Kidney glomerular epithelial cell (primary cell): Measurements from ENCODE around the gene NADK2.
"Not testable (repeated sequence)": the region's sequence is repeated elsewhere in the genome, so short reads cannot be mapped to it uniquely, and the experiment has no call there.

Source experiments
- DNase-seq: peaks from one replicate; lab custom pipeline; 2025; lab: John Stamatoyannopoulos, UW

NADK2 gene, protein sequence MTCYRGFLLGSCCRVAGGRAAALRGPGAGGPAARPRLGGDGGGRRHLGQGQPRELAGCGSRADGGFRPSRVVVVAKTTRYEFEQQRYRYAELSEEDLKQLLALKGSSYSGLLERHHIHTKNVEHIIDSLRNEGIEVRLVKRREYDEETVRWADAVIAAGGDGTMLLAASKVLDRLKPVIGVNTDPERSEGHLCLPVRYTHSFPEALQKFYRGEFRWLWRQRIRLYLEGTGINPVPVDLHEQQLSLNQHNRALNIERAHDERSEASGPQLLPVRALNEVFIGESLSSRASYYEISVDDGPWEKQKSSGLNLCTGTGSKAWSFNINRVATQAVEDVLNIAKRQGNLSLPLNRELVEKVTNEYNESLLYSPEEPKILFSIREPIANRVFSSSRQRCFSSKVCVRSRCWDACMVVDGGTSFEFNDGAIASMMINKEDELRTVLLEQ

GRCh38 chr5:36241631-36242533 lies at the start of gene NADK2:
TSS of gene NADK2 (minus strand) at chr5:36241925. CDS start at chr5:36241798, 127 bp downstream.
- peak; percentile 95 for DNase-seq

- no peak for DNase-seq
These were observed 44.3 kb upstream of the NADK2 start for GRCh38 chr5:36285837-36286615.

DNA sequence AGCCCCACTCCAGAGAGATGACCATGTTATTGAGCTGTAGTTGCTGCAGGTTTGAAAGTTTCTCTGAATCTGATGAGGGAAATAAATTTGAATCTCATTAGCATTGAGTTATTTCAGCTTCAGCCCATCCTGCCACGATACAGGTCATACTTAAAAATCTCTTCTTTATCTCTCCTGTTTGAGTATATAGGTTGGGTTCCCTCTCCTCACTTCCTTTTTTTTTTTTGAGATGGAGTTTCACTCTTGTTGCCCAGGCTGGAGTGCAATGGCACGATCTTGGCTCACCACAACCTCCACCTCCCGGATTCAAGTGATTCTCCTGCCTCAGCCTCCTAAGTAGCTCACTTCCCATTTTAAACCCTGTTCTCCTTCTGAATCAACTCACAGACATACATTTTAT lies 42.0 kb upstream of the NADK2 start:
- DNase-seq: not testable (repeated sequence)

GRCh38 chr5:36281626-36282025 lies 39.9 kb upstream of the NADK2 start:
- no peak for DNase-seq

DNA sequence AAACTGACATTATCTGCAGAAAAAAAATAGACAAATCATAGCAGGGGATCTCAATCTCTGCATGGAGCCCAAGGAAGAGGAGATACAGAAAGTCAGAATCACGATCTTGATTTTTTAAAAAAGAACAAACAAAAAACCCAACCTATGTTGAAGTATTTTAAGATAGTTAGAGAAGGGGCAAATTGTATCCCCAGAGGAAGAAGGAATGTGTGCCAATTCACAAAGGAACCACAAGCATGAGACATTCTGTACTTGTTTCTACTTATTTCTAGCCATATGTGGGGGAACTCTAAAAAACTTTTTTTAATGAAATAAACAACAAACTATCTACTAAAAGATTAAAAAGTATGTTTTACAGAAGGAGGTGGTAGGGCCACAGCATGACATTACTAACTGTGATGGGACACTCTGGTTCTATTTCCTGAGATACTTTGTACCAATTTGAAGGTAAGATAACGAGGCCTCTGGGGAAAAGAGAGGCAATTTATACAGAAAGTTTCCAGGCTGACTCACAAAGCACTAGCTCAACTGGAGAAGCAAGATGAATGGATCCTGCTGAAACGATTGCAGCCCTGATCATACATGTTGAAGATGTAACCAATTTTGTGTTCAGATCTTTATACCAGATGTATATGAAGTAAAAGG lies 37.5 kb upstream of the NADK2 start:
- no peak for DNase-seq

GRCh38 chr5:36277521-36278176 lies 35.9 kb upstream of the NADK2 start:
- DNase-seq: no peak

DNA sequence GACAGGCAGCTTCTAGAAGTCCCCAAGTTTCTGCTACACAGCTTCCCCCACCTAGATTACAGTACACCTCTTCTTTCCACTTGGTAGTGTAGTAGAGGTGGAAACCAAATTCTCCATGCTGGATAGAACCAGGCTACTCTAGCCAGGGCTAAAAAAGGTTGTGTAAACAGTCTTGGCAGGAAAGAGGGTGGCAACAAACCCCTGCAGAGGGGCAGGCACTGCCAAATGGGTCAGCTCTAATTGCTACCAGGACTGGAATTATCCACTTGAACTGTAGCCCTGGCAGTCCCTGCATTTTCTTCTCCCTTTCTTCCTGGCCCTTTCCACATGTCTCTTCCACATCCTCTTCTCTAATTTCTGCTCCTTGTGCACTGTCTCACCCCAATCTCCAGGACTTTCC lies 35.1 kb upstream of the NADK2 start:
- no peak for DNase-seq

GRCh38 chr5:36273809-36274526 lies 32.2 kb upstream of the NADK2 start:
- DNase-seq: no peak

- no peak for DNase-seq
These were observed 30.5 kb upstream of the NADK2 start for GRCh38 chr5:36272136-36272690.

DNA sequence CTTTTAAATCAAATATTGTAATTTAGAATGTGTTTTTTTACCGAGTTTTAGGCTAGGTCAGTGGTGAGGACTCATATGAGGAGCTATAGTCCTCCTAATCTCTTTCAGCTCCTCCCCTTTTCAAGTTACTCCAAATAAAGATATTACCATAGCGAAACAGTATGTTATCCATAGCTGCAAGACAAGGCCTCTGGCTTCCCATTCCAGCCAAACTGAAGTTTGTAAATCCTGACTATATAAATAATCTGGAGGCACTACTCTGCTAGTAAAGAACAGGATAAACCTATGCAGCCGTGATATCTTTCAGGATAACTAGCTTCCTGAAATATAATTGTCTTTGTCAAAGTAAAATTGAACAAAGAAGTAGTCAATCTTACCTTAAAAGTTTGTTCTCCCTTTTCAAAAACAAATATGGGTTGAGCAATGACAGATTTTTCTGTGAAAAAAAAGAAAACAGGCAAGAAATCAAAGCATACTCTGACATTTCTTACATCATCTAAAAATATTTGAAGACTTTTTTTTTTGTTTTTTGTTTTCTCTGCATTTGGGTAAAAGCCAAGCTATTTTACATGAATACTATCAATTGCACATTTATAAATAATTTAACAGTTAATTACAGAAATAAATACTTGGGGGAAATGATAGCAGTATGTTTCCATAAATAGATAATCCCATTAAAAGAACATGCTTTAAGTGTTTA lies 29.3 kb upstream of the NADK2 start:
- no peak for DNase-seq

DNA sequence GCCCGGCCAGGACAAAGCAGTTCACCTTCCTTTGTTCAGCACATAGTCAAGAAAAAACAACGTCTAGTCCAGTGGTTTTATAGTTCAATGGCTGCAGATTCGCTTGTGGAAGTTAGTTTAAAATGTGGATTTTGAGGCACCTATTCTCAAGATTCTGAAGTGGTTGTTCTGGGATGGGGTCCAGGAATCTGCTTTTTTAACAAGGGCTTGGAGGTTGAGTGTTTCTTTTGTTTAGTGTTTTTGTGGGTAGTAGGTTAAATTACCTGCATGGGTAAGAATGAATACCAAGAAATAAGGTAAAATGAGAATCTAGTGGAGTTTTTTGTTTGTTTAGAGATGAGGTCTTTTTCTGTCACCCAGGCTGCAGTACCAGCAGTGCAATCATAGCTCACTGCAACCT lies 28.4 kb upstream of the NADK2 start:
- no peak for DNase-seq

DNA sequence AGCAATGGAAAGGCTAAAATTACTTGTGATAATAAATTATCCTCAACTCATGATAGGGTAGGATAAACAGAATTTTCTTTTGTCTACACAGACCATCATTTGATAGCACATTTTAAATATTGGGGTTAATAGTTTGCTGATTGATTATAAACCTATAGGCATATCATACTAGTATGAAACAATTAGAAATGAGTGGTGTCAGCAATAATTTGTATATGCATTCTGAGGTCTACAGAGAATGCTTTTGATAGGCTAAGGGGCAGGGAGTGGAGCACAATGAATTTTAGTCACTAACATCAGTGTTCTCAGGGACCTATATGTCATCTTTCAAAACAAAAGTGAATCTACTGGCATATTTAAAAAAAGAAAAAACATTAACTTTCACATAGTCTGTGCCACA lies 27.8 kb upstream of the NADK2 start:
- no peak for DNase-seq

DNA sequence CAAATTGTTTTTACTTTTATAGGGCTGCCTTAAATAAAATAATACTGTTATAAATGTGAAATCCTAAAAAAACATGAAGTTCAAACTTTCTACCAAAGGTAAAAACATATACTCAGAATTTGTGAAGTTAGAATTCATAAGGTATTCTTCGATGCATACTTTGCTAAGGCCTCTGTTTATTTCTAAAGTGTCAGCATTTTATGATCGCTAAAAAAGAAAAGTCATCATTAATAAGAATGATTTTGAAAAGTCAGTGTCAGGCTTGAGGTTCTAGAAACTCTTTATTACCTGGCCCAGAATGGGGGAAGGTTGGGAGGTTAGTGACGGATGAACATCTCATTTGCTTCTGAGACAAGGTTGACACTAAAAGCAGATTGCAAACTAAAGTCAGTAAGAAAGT lies 26.2 kb upstream of the NADK2 start:
- no peak for DNase-seq

DNA sequence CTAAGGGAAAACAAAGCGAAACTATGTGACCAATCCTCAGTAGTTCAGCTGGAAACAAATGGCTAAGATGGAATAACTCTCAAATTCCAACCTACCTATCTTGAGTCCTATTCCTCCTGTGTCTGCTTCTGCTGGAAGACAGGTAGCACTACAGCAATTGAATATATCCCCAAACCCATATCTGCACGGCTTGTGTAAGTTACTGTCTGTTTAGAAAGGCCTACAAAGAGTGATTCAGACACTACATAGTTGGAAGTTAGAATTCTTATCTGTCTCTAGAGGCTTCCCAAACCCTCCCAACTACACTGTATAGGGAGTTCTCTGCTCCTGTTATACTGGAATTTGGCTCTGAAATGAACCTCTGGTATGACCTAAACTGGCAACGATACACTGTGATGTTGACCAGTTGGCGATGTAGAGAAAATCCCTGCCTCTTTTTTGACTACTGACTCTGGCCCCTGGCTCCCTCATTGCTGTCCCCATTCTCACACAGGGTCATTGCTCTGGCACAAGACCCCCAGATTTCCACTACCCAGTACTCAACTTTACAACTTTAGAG lies 22.6 kb upstream of the NADK2 start:
- no peak for DNase-seq

DNA sequence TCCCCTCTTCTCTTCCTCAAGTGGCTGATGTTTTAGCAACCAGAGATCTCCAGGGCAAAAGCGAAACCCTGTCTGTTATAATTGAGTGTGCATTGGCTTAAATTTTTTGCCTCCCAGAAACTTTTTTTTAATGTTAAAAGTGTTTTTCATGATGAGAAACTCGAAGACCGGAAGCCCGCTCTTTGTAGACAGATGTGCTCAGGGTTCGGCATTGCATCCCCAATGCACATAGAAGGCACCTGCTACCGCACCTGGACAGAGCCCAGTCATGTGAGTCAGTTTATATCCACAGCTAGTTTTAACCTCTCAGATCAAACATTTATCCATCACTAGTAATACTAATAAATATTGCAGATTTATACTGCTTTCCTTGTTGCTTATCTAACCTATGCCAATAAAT lies 19.5 kb upstream of the NADK2 start:
- no peak for DNase-seq

- no peak for DNase-seq
These were observed 11.8 kb upstream of the NADK2 start for GRCh38 chr5:36253575-36253974.

DNA sequence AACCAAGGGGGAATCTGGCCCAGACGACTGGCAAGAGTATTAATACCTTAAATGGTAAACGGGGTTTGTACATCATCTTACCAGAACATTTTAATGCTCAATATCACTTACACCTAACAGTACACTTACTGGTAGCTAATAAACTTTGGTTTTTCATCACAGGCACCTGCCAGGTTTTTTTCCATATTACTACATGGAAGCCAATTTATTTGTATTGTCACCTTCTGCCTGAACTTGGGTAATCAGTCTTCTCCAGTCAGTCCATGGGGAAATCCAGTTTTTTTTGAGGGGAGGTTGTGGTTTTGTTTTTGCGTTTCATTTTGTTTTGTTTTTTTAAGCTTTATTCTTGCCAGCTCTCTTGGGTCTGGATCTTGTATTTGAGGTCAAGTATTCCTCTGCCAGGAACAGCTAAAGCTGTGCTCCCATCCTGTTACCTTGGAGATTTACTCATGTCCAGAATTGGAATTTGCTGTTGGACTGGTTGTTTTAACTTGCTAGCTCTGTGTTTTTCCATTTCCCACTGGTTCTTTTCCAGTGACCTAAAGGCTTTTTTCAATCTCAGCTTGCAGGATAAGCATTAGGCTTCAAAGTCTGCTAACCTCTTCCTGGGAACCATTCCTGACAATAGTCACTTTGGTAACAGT lies 11.1 kb upstream of the NADK2 start:
- DNase-seq: no peak

DNA sequence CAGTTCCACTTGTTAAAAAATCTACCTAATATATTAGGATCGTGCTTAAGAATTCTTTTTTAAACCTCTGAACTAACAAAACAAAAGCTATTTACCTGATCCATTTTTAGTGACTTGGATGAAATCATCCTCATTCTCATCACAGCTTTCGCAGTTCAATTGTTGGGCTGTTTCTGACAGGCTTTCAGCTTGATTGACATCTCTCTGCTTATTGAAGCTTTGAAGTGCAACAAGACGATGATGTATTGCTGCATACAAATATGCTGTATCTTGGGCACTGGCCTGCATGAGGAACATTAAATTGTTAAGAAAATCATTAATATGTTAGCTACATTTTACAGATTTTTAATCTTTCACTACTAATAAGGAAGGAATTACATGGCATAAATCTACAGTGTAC lies 9.5 kb upstream of the NADK2 start:
- DNase-seq: no peak

GRCh38 chr5:36250427-36250826 lies 8.7 kb upstream of the NADK2 start:
- DNase-seq: no peak
